D341Med (cell line): Measurements from ENCODE around the gene IFI27L1.

Source experiments
- DNase-seq: peaks from one replicate; pipeline ENCODE4 v3.0.0; 2012; ENCODE audit warnings: low spot score

The IFI27L1 gene, protein sequence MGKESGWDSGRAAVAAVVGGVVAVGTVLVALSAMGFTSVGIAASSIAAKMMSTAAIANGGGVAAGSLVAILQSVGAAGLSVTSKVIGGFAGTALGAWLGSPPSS

DNA sequence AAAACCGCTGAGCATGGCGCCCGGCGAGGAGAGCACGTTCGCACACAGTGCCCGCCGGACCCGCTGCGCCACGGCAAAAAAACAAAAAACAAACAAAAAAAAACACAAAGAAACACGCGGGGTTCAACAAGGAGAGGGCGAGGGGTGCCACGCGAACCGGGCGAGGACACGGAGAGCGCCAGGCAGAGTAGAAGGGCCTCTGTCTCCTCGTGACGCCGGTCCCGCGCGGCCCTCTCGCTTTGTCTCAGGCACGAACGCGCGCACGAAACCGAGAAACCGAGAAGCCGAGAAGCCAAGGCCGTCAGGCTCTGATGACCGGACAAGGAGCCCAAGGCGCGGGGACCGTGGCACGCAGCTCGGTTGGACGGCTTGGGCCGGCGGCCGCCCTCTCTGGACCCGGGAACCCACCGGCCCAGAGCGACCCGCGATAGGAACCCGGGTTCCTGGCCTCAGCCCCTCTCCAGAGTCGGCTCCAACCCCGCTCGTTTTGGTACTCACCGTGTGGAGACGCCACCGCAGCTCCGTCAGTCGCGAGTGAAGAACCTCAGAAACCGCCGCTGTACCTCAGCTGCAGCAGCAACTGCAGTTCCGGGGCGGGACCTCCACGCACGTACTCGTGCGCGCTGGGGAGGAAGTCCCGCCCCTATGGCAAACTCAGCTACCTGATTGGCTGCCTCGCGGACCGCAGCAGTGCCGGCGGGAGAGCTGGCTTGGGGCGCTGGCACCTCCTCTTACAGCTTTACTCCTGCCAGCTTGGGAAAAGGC, at the start of gene IFI27L1, which contains the start of gene DDX24:
Gene IFI27L1 (plus strand): TSS at position 690 of the 765 bp plus-strand sequence. CDS start 15,628 bp downstream, outside the sequence.
Gene DDX24 (minus strand): TSS at position 582 of the 765 bp plus-strand sequence. CDS start 1,460 bp downstream, outside the sequence.
- DNase-seq, result peak; percentile 99

DNA sequence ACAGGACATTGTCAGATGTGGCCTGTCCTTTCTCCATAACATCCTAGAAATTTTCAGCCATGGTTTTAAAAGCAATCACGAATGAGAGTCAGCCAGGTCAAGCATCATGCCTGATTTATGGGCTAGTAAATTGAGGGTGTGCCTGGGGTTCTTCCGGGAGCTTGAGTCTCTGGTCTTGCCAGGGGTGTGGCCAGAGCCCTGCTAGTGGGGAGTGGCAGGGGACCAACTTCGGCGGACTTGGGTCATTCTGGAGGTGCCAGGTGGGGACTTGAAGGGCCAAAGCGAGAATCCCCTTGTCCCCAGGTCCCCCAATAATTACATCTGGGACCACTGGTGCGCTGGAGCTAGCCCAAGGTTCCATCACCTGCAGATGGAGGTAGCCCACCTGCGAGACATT, 49.2 kb upstream of the IFI27L1 start:
- no peak for DNase-seq

DNA sequence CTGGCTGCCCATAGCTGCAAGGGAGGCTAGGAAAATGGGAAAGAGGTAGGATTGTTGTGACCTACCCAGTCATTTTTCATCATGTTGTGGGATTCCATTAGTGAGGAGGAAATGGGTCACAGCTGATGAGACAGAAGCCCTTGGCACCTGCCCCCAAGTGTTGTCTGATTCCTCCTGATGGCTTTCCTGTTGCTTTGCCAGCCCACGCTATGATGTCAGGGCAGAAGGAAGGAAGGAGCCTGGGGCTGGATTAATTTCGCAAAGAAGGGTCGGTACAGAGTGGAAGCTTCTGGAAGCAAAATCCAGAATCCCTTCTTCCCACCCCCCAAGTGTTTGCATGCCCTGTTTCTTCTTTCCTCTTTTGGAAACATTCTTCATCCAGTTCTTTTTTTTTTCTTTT, 46.2 kb upstream of the IFI27L1 start:
- DNase-seq, result no peak

DNA sequence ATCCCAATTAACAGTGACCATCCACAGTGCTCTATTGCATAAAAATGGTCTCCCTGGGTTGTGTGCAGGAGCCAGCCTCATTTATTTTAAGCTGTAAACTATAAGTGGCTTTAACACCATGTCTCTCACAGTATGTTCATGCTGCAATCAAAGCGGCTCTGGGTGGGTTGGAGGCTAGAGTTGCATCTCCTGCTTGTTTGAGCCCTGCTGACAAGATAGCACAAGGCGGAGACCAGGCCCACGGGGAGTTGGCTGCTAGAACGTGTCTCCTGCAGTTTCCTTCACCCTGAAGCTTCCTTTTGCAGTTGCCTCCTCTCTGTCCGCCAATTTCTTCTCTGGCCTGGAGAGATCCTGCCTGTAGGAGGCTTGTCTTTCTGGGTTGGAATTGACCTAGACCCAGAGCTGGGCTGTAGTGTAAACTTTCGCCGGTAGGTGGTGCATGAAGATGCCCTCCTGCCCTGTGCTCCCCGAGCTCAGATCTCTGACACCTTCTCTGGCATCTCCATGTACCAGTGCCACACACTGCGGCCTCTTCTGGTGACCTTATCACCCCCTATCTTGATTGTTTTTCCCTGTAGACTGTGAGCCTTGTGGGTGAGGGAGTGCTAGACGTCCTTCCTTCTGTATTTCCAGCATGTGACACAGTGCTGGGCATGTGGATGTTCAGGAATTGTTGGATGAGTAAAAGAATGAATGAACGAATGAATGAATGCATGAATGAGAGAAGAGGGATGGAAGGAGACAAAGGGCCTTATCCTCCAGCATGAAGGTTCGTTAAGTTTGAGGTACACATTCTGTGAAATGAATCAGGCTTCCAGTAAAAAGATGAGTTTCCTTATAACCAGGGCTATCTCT, 44.6 kb upstream of the IFI27L1 start:
- DNase-seq, result peak; percentile 86

DNA sequence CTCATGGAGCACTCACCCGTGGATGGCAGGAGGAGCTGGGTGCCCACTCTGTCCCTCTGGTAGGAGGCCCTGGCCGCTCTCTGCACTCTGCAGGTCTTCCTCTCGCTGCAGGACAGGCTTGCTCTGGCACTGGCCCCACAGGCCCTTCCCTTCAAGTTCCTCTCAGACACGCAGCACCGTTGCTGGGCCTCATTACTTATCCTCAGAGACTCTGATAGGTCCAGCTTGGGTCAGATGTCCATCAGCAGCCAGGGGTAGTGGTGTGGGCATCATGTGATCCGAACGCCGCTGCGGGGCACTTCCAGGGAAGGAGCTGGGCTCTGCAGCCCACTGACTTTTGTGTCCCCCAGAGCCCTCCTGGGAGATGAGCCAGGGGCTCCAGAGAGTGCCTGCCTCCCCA, 43.2 kb upstream of the IFI27L1 start:
- no peak for DNase-seq

DNA sequence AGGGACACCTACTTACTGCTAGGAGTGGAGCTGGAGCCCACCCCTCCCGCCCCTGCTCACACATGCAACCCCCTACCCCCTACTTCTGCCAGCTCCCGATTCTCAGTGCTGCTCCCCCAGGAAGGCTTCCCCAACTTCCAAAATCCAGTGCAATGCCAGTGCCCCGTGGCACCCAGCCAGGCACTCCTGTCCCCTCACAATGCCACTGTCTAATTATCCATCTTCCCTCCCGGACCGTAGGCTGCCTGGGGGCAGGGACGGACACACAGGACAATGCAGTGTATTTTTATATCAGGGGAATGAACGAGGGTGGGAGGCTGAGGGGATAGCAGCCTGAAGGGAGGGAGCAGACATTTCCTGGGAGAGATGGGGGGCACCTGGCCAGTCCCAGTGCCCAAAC, 42.6 kb upstream of the IFI27L1 start:
- DNase-seq, result no peak

DNA sequence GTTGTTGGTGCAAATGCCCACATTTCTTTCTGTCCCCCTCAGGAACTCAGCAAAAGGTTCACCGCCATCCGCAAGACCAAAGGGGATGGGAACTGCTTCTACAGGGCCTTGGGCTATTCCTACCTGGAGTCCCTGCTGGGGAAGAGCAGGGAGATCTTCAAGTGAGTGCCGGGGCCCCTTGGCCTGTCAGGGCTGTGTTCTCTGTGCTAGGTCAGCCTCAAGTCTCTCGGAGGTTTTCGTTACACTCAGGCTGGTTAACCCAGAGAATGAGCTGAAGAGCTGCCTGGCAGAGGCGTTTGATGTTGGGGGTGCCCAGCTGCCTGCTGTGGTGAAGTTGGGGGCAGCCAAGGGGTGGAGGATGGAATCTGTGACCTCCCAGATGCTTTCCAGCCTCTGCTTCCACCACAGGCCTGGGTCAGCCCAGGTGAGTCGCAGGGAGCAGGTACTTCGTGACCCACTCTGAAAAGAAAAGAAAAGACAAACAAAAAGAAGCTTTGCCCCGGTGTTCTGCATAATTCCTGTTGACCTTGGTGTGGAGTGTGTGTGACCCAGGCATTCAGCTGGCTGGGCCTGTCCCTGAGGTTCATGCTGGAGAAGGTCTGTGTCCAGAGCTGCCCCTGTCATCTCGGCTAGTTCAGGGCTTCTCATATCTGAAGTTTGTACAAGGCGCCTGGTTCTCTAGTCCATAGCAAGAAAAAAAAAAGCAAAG, 42.0 kb upstream of the IFI27L1 start:
- DNase-seq, result no peak

DNA sequence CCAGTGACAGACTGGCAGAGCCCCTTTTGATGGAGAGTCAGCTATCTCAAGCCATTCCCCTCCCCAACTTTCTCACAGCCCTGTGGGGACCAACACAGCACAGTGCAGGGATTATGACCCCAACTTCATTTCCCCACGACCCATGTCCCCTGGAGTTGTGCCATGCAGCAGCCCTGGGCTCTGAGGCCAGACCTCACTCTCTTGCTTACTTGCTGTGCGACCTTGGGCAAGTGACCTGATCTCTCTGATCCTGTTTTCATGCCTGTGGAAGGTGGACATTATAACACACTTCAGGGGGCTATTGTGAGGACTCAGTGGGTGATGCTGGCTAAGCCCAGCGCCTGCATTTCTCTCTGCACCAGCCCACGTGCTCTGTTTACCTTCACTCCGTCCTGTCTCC, 40.9 kb upstream of the IFI27L1 start:
- DNase-seq, result no peak

DNA sequence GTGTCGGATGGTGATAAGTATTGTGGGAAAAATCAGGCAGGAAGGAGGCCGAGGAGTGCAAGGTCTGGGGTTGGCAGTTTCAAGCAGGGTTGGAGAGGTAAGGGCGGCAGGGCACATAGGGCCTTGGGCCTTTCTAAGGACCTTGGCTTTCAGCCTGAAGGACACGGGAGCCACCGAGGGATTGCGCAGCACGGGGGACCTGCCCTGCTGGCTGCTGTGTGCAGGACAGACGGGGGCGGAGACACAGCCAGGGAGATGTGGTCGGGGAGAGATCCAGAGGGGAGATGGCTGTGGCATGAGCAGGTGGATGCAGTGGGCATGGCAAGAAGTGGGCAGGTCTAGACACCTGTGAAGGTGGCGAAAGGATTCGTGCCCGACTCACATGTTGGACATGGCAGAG, 40.3 kb upstream of the IFI27L1 start:
- DNase-seq, result no peak

DNA sequence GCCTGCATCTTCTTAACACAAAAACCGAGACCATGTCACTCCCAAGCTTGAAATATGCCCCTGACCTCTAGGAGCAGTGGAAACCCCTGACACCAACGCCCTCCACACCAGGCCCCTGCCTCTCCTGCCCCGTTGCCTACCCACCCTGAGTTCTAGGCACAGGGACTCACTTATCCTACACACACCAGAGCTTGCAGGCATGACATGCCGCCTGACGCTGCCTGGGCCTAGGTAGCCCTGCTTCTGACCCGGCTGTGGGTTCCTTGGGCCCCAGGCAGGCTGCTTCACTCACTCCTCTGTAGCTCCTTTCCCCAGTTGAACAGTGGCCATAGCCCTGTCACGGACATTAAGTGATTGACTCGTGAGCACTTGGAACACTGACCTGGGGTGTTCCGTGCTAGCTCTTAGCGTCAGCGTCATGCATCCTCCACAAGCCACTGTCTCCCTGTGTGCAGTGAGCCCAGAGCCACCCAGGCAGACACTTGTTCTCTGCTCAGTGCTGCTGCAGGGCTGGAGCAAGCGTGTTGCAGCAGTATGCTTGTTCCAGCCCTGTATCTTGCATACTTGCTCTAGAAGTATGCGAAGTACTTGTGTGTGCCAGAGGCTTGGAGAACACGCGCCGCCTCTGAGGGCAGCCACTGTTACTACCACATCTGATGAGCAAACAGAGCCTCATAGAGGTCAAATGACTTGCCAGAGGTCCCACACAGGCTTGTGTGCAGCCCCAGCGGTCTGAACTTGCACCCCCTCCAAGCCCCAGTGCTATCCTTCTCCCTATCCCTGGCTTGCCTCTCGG, 39.4 kb upstream of the IFI27L1 start:
- DNase-seq, result no peak

DNA sequence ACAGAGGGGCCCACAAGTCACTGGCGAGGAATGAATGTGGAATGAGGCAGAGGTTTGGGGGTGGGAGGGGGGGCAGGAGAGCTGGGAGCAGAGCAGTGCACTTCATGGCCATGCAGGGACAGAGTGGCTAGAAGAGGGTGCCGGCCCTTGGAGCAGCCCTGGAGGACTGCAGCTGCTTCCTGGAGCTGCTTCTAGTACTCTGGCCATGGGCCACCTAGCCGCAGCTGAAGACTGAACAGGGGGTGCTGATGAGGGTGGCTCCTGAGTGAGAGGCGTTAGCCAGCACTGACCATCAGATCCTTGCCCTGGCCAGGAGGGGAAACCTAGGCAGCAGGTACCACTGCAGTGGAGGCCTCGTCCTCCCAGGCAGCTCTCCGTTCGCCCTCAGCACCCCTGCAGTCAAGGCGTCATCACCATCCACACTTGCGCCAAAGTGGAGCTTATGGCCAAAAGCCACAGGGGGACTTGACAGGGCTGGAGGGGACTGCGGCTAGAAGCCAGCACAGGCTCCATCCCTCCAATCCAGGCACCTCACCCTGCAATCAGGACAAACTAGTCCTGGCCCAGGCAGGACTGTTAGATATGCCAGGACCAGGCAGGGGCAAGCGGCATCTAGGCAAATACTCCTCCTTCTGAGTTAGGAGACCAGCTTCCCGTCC, 38.5 kb upstream of the IFI27L1 start:
- no peak for DNase-seq

DNA sequence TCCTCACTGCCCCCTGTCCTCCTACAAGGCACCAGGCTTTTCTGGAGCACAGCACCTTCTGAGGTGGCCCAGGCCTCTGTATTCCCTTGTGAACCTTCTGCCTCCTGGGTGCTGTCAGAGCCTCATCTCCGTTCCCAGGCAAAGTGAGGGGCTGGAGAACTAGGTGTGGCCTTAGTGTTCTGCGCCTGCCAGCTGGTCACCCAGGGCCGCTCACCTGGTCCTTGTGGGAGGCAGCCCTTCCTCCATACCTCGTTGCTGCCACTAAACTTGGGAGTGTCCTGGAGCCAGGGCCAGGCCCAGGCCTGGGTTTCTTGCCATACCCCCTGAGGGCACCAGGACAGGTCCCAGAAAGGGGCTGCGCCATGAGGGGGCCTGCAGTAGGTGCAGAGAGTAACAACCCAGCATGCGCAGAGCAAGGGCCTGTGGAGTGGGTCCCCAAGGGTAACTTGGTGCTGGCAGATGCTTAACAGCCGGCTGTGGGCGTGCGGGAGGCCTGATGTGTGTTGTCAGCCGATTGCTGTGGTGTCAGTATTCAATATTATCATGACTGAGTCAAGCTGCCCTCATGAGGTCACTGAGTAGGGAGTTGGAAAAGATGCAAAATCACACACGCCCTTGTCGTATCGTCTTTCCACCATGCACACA, 37.9 kb upstream of the IFI27L1 start:
- DNase-seq, result no peak

DNA sequence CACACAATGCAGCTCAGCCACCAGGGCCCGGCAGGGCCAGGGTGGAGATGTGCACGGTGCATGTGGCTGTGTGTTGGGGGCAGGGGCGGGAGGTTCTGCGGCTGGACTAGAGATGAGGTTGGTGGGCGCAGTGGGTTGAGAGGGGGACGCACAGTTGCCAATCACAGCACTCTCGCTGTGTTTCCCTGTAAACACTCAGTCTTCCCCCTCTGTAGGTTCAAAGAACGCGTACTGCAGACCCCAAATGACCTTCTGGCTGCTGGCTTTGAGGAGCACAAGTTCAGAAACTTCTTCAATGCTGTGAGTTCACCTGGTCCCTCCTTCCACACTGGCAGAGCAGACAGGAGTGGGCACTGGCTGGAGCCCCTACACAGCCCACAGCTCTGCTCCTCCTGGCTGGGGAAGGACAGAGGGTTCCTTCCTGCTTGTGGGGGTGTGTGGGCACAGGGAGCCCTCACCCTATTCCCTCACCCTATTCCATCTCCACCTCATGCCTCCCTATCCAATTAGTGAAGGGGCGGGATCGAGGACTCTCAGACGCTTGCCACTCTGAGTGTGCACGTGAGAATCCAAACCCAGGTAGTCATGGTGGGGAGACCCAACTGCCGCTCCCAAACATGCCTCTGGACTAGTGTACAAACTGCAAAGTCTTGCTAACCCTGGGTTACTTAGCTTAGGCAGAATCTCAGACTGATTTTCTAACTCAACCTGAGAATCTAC, 37.2 kb upstream of the IFI27L1 start:
- no peak for DNase-seq

DNA sequence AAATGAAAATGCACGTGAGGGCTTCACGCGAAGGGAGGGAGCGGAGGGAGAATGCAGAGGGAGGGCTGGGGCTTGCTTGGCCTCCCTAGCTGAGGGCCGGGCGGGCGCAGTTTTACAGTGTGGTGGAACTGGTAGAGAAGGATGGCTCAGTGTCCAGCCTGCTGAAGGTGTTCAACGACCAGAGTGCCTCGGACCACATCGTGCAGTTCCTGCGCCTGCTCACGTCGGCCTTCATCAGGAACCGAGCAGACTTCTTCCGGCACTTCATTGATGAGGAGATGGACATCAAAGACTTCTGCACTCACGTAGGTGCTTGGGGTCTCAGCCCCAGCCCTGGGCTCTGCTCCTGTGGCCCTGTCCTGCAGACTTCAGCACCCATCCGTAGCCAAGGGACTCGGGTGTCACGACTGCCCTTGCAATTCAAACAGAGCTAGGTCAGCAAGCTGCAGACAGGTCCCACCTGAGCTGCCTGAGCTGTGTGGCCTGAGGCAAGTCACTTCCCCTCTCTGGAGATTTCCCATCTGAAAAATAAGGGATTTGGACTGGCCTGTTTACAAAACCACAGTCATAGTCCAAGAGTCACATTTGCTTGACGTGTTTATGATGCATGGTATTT, 36.5 kb upstream of the IFI27L1 start:
- no peak for DNase-seq

DNA sequence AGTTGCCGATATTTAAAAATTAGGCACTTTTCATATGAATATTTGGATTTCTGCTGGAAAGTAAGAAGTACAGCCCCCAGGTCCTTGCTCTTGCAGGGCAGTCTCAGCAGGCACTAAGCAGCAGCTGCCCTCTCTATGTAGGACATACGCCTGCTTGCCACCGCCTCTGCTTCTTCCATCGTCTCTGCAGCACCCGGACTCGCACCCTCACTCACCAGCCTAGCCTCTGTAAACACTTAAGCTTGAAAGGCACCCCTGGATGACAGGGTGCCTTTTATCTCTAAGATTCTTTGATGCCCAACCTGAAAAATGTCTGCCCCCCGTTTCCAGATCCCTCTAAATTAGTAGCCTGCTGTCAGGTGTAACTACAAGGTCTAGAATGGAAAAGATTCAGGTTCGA, 36.0 kb upstream of the IFI27L1 start:
- no peak for DNase-seq

DNA sequence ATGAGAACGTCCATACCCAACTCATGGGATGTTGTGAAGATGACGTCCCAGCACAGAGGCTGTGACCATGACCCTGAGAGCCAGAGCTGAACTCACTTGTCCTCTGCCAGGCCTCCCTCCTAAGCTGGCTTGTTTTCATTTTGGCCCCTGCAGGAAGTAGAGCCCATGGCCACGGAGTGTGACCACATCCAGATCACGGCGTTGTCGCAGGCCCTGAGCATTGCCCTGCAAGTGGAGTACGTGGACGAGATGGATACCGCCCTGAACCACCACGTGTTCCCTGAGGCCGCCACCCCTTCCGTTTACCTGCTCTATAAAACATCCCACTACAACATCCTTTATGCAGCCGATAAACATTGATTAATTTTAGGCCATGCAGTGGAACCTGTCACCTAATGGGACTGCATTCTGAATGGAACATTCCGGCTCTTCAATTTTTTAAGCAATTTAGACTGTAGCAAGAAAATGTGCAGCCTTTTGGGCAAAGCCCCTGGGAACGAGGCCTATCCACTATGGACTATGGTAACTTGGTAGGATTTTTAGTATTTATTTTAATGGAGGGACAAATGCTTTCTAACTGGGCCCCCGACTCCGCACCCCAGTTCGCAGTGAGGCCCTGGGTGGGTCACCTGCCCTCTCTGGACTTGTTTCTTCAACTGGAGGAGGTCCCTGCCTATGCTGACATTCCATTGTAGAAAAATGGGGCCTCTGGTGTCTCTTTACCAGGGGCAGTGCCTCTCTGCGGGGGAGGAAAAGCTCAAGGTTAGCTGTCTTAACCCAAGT, 35.4 kb upstream of the IFI27L1 start:
- no peak for DNase-seq

DNA sequence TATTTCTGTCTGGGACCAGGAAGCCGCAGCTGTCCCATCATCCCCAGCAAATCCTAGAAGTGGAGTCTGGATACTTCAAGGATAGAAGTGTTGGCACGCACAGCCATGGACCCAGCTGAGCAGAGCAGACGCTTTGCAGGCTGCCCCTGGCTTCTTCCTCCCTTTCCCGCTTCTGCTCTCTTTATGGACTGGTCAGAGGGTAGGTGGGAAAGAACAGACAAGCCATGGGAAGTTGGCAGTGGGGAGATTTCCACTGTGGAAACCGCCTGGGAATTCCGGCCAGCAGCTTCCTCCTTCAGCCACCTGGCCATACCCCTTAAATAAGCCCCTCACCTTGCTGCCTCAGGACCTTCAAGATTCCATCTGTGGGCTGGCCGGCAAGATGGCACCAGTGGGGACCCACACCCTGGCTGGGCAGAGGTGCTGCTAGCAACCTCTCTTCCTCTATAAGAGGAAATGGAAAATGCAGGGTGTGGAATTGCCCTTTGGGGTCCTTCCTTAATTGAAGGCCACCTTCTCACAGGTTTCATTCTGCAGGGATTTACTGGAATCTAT, 34.3 kb upstream of the IFI27L1 start:
- no peak for DNase-seq

DNA sequence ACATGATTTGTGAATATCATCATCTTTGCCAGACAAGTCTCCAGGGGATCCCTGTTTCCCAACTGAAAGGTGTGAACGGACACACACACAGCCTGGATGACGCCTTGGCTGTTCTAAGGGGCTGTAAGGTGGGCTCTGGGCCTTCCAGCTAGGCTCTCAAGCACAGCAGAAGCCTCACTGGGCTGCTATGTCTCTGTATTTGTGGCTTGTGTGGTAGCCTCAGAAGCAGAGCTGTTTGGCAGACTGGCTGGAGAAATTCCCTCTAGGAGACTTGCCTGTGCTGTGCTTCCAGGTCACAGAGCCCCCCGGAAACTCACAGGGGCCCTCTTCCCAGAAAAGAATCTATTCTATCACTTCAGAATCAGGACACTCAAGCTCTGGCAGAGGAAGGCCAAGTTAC, 33.5 kb upstream of the IFI27L1 start:
- DNase-seq, result no peak
